Aorta (tissue), 5 donors: Measurements from ENCODE around the gene BAIAP2L2. TPM values are rescaled to one million over a fixed set of nuclear protein-coding genes. Genes with fewer than 3 reads are reported as not detected.

Experiments used
- ATAC-seq: fragments of 200-7000 bp; cut with Tn5 transposase; one replicate; pipeline ENCODE4 v1.9.1; 2022; ENCODE audit warnings: moderate library complexity; ENCODE audit not compliant: low FRiP score
- DNase-seq, 2 donors: peaks; one replicate each; pipeline ENCODE4 v3.0.0-alpha.2; 2020
- H3K27ac ChIP-seq, 2 donors: one replicate each; pipeline ENCODE4 v1.5.1; 2013; ENCODE audit warnings: low read length in 2 of 2, mild to moderate bottlenecking in 2 of 2, moderate library complexity in 2 of 2, control low read depth in 1 of 2, inconsistent platforms in 1 of 2, low read depth in 1 of 2
- H3K27me3 ChIP-seq, 2 donors: one replicate each; pipeline ENCODE4 v1.6.1; 2013; ENCODE audit warnings: control low read depth in 1 of 2, low read length in 1 of 2, mild to moderate bottlenecking in 1 of 2, moderate library complexity in 1 of 2; ENCODE audit not compliant: insufficient read depth in 2 of 2, control insufficient read depth in 1 of 2
- H3K36me3 ChIP-seq, 2 donors: one replicate each; pipeline ENCODE4 v1.6.1; 2013; ENCODE audit warnings: control low read depth in 1 of 2, low read length in 1 of 2, mild to moderate bottlenecking in 1 of 2; ENCODE audit not compliant: insufficient read depth in 2 of 2, control insufficient read depth in 1 of 2
- H3K4me1 ChIP-seq, 2 donors: one replicate each; pipeline ENCODE4 v1.6.1; 2013; ENCODE audit warnings: low read length in 2 of 2, control low read depth in 1 of 2, mild to moderate bottlenecking in 1 of 2, moderate library complexity in 1 of 2; ENCODE audit not compliant: insufficient read depth in 2 of 2, control insufficient read depth in 1 of 2
- H3K4me3 ChIP-seq, 2 donors: one replicate each; pipeline ENCODE4 v1.5.1; 2013; ENCODE audit warnings: low read length in 2 of 2, control low read depth in 1 of 2, mild to moderate bottlenecking in 1 of 2
- H3K9me3 ChIP-seq: one replicate; pipeline ENCODE4 v1.6.1; 2013; ENCODE audit warnings: mild to moderate bottlenecking, low read length; ENCODE audit not compliant: control insufficient read depth
- WGBS, 2 donors: extraction: QIAGEN DNeasy Blood & Tissue Kit; methylation state at CpG; one replicate each; pipeline ENCODE4 v1.1.7; 2013; 5-methylcytosine and 5-hydroxymethylcytosine counted together
- intact Hi-C, 2 donors: fragments of 100-400 bp; cut with DNase I; formaldehyde crosslinking; loops; one replicate each; pipeline versions ENCODE4 v1.14.2 to v1.15.0; 2022
- polyA plus RNA-seq, 2 donors: library from polyadenylated mRNA; stranded (reverse); fragments of 200-250 nt; gene quantifications; one replicate each; pipeline ENCODE4 v1.2.3, GENCODE V29; 2013
- total RNA-seq, 2 donors: library from RNA; stranded (reverse); fragmentation: NEBNext Ultra II Directional; extraction: Animal tissue kit (Norgen Biotek cat#: 25700); gene quantifications; one replicate each; pipeline ENCODE4 v1.2.1, GENCODE V29; 2021
- donor health status: healthy with polysubstance abuse.
- donor health status: Bipolar disorder and iron deficiency.
- donor health status: DM: no; HTN: no; CAD: no.
- donor health status: DM: no; HTN: no; CAD: no.
- donor health status: DM: yes; HTN: yes; CAD: no.

Gene BAIAP2L2
- total and polyA plus RNA-seq, 4 donors = 0.26 to 11.9 (median 1.4) TPM

- 90 to 94% methylated on average over 12 of the region's 12 CpGs for WGBS, 2 donors
- Histone ChIP-seq H3K4me3 (no peak overlapping the region), H3K27ac (no peak overlapping the region), H3K4me1 (no peaks in the 10 kb centered on the region), H3K27me3 (no peaks in the 10 kb centered on the region), H3K9me3 (no peaks in the 10 kb centered on the region), H3K36me3 (no peaks in the 10 kb centered on the region)
- ATAC-seq (no peak), DNase-seq (no peak)
- intact Hi-C loops = no loop called here
These were observed 22.6 kb downstream of the BAIAP2L2 start for GRCh38 chr22:38087855-38088254.

GRCh38 chr22:38086942-38087341 is 23.5 kb downstream of the BAIAP2L2 start:
- 84 to 91% methylated on average over 13 of the region's 13 CpGs for WGBS, 2 donors

GRCh38 chr22:38086001-38086845 is 24.3 kb downstream of the BAIAP2L2 start:
- WGBS, 2 donors = 87 to 89% methylated on average over 22 to 25 of the region's 25 CpGs
- intact Hi-C loops = no loop called here
- H3K27ac ChIP-seq = no peak overlapping the region
- no peak for ATAC-seq
- no peaks in the 10 kb centered on the region for H3K9me3 ChIP-seq
- H3K27me3 ChIP-seq = no peaks in the 10 kb centered on the region
- peak; percentile 35 to 67 for DNase-seq
- no peak overlapping the region for H3K4me3 ChIP-seq
- no peaks in the 10 kb centered on the region for H3K36me3 ChIP-seq
- no peaks in the 10 kb centered on the region for H3K4me1 ChIP-seq

More at GRCh38 chr22:38086942-38087341, 23.5 kb downstream of the BAIAP2L2 start:
- intact Hi-C loops = no loop called here
- no peaks in the 10 kb centered on the region for H3K27me3 ChIP-seq
- DNase-seq (no peak), ATAC-seq (no peak)
- no peaks in the 10 kb centered on the region for H3K9me3 ChIP-seq
- no peaks in the 10 kb centered on the region for H3K4me1 ChIP-seq
- H3K27ac ChIP-seq = no peak overlapping the region
- no peak overlapping the region for H3K4me3 ChIP-seq
- no peaks in the 10 kb centered on the region for H3K36me3 ChIP-seq

- DNase-seq (peak in 1 of 2 donors; percentile 32), ATAC-seq (no peak)
- Histone ChIP-seq H3K27ac (no peak overlapping the region), H3K4me1 (no peaks in the 10 kb centered on the region), H3K9me3 (no peaks in the 10 kb centered on the region), H3K36me3 (no peaks in the 10 kb centered on the region), H3K27me3 (no peaks in the 10 kb centered on the region), H3K4me3 (no peak overlapping the region)
- intact Hi-C loops = no loop called here
- 69 to 72% methylated on average over 5 of the region's 5 CpGs for WGBS, 2 donors
These were observed 25.0 kb downstream of the BAIAP2L2 start for GRCh38 chr22:38085501-38085900.

GRCh38 chr22:38085056-38085455 is 25.4 kb downstream of the BAIAP2L2 start:
- Histone ChIP-seq H3K4me1 (no peaks in the 10 kb centered on the region), H3K27ac (no peak overlapping the region), H3K9me3 (no peaks in the 10 kb centered on the region), H3K27me3 (no peaks in the 10 kb centered on the region), H3K4me3 (no peak overlapping the region), H3K36me3 (no peaks in the 10 kb centered on the region)
- intact Hi-C loops = no loop called here
- no peak for ATAC-seq
- peak in 1 of 2 donors; percentile 22 for DNase-seq
- WGBS, 2 donors = 92 to 95% methylated on average over 12 of the region's 12 CpGs

- H3K27me3 ChIP-seq = no peaks in the 10 kb centered on the region
- no peak within 1 kb of the TSS for H3K27ac ChIP-seq
- DNase-seq (peak; percentile 37 to 67), ATAC-seq (no peak)
- intact Hi-C loops = no loop called here
- 77 to 83% methylated on average over 16 of the region's 16 CpGs for WGBS, 2 donors
- H3K4me3 ChIP-seq = no peak within 1 kb of the TSS
- H3K36me3 ChIP-seq = no peaks in the 10 kb centered on the region
- no peaks in the 10 kb centered on the region for H3K4me1 ChIP-seq
- no peaks in the 10 kb centered on the region for H3K9me3 ChIP-seq
These were observed 26.4 kb downstream of the BAIAP2L2 start, which contains the start of gene SLC16A8 for GRCh38 chr22:38083931-38084631. TSS of gene SLC16A8 (minus strand) at chr22:38084184. CDS start at chr22:38082873, 1,311 bp downstream.

GRCh38 chr22:38082986-38083710 is 27.3 kb downstream of the BAIAP2L2 start:
- Histone ChIP-seq H3K27me3 (no peaks in the 10 kb centered on the region), H3K4me3 (no peak overlapping the region), H3K27ac (no peak overlapping the region), H3K9me3 (no peaks in the 10 kb centered on the region), H3K36me3 (no peaks in the 10 kb centered on the region), H3K4me1 (no peaks in the 10 kb centered on the region)
- peak; percentile 39 to 61 for DNase-seq
- ATAC-seq = no peak
- WGBS, 2 donors = 89 to 90% methylated on average over 24 of the region's 24 CpGs
- intact Hi-C loops = no loop called here

GRCh38 chr22:38081941-38082828 is 28.3 kb downstream of the BAIAP2L2 start:
- WGBS, 2 donors = 38 to 40% methylated on average over 52 of the region's 52 CpGs
- DNase-seq (peak; percentile 50 to 77), ATAC-seq (peak; percentile 3)
- Histone ChIP-seq H3K9me3 (no peaks in the 10 kb centered on the region), H3K4me1 (no peaks in the 10 kb centered on the region), H3K36me3 (no peaks in the 10 kb centered on the region), H3K27ac (no peak overlapping the region), H3K4me3 (no peak overlapping the region), H3K27me3 (no peaks in the 10 kb centered on the region)
- intact Hi-C loops = no loop called here
